ENCODE results near the gene ZDBF2. TPM values are rescaled to one million over a fixed set of nuclear protein-coding genes. Genes with fewer than 3 reads are reported as not detected.

The ZDBF2 gene
- total RNA-seq, 6 donors from 2014 or later: 2.2 to 11.7 (median 6.2) TPM

GRCh38 chr2:206305523-206306245 lies 31.2 kb downstream of the ZDBF2 start:
- DNase-seq: no peak
- no peaks in the 10 kb centered on the region for H3K27me3 ChIP-seq
- H3K4me1 ChIP-seq: no peaks in the 10 kb centered on the region
- TF ChIP-seq CTCF (IDR thresholded peaks at IDR 0.05) (no peak), POLR2AphosphoS5 (IDR thresholded peaks at IDR 0.05) (no peak), POLR2A (IDR thresholded peaks at IDR 0.05) (no peak), EP300 (IDR thresholded peaks at IDR 0.05) (no peak)
- peaks cover 0 to 16% (median 0%) of the 10 kb centered on the region in 4 donors for H3K36me3 ChIP-seq
- WGBS, 2 donors: 83 to 86% methylated on average over 3 of the region's 3 CpGs
- no peaks in the 10 kb centered on the region for H3K9me3 ChIP-seq
- H3K27ac ChIP-seq: no peak overlapping the region
- no peak for ATAC-seq (ENCODE audit: low FRiP score in 2 of 2)
- H3K4me3 ChIP-seq: no peak overlapping the region

- Histone ChIP-seq H3K4me3 (no peak overlapping the region), H3K9me3 (no peaks in the 10 kb centered on the region), H3K4me1 (no peaks in the 10 kb centered on the region), H3K27ac (no peak overlapping the region), H3K36me3 (peaks cover 0 to under 1% (median 0%) of the 10 kb centered on the region in 4 donors), H3K27me3 (no peaks in the 10 kb centered on the region)
- 85 to 87% methylated on average over 9 of the region's 9 CpGs for WGBS, 2 donors
- ATAC-seq (ENCODE audit: low FRiP score in 2 of 2) (no peak), DNase-seq (no peak)
- TF ChIP-seq POLR2A (IDR thresholded peaks at IDR 0.05): no peak
- TF ChIP-seq CTCF (IDR thresholded peaks at IDR 0.05): no peak
- no peak for TF ChIP-seq EP300 (IDR thresholded peaks at IDR 0.05)
- TF ChIP-seq POLR2AphosphoS5 (IDR thresholded peaks at IDR 0.05): no peak
Measured at GRCh38 chr2:206311026-206311425, 36.6 kb downstream of the ZDBF2 start.

- Histone ChIP-seq H3K36me3 (no peaks in the 10 kb centered on the region), H3K9me3 (peaks cover 0 to 12% (median 5%) of the 10 kb centered on the region in 4 donors), H3K27ac (no peak overlapping the region), H3K27me3 (no peaks in the 10 kb centered on the region), H3K4me3 (no peak overlapping the region), H3K4me1 (no peaks in the 10 kb centered on the region)
- TF ChIP-seq POLR2A (IDR thresholded peaks at IDR 0.05): no peak
- no peak for TF ChIP-seq CTCF (IDR thresholded peaks at IDR 0.05)
- no peak for TF ChIP-seq EP300 (IDR thresholded peaks at IDR 0.05)
- TF ChIP-seq POLR2AphosphoS5 (IDR thresholded peaks at IDR 0.05): no peak
- no peak for ATAC-seq (ENCODE audit: low FRiP score in 2 of 2)
- no peak for DNase-seq
- 84 to 87% methylated on average over 1 of the region's 1 CpG for WGBS, 2 donors
Measured at GRCh38 chr2:206316141-206316540, 41.7 kb downstream of the ZDBF2 start.

- DNase-seq: no peak
- peaks cover 0 to 12% (median 5%) of the 10 kb centered on the region in 4 donors for H3K9me3 ChIP-seq
- no peak for ATAC-seq (ENCODE audit: low FRiP score in 2 of 2)
- 83 to 89% methylated on average over 3 of the region's 3 CpGs for WGBS, 2 donors
- H3K27ac ChIP-seq: no peak overlapping the region
- no peaks in the 10 kb centered on the region for H3K4me1 ChIP-seq
- no peak overlapping the region for H3K4me3 ChIP-seq
- H3K36me3 ChIP-seq: no peaks in the 10 kb centered on the region
- no peaks in the 10 kb centered on the region for H3K27me3 ChIP-seq
- TF ChIP-seq CTCF (IDR thresholded peaks at IDR 0.05): no peak
- no peak for TF ChIP-seq EP300 (IDR thresholded peaks at IDR 0.05)
- no peak for TF ChIP-seq POLR2AphosphoS5 (IDR thresholded peaks at IDR 0.05)
- no peak for TF ChIP-seq POLR2A (IDR thresholded peaks at IDR 0.05)
Measured at GRCh38 chr2:206323033-206323432, 48.6 kb downstream of the ZDBF2 start.

GRCh38 chr2:206323486-206323885 lies 49.0 kb downstream of the ZDBF2 start:
- no peaks in the 10 kb centered on the region for H3K27me3 ChIP-seq
- peaks cover 0 to 12% (median 5%) of the 10 kb centered on the region in 4 donors for H3K9me3 ChIP-seq
- no peaks in the 10 kb centered on the region for H3K36me3 ChIP-seq
- no peak overlapping the region for H3K4me3 ChIP-seq
- DNase-seq: no peak
- TF ChIP-seq POLR2AphosphoS5 (IDR thresholded peaks at IDR 0.05): no peak
- no peak for TF ChIP-seq EP300 (IDR thresholded peaks at IDR 0.05)
- TF ChIP-seq POLR2A (IDR thresholded peaks at IDR 0.05): no peak
- no peak for TF ChIP-seq CTCF (IDR thresholded peaks at IDR 0.05)
- no peak for ATAC-seq (ENCODE audit: low FRiP score in 2 of 2)
- WGBS, 2 donors: 78 to 83% methylated on average over 4 of the region's 4 CpGs
- H3K4me1 ChIP-seq: no peaks in the 10 kb centered on the region
- no peak overlapping the region for H3K27ac ChIP-seq

Data from upper lobe of left lung (tissue), 6 donors.